ENCODE results near the gene CSHL1. TPM values are rescaled to one million over a fixed set of nuclear protein-coding genes. Genes with fewer than 3 reads are reported as not detected.

Gene CSHL1
- total RNA-seq, 2 donors from 2014 or later = not detected

DNA sequence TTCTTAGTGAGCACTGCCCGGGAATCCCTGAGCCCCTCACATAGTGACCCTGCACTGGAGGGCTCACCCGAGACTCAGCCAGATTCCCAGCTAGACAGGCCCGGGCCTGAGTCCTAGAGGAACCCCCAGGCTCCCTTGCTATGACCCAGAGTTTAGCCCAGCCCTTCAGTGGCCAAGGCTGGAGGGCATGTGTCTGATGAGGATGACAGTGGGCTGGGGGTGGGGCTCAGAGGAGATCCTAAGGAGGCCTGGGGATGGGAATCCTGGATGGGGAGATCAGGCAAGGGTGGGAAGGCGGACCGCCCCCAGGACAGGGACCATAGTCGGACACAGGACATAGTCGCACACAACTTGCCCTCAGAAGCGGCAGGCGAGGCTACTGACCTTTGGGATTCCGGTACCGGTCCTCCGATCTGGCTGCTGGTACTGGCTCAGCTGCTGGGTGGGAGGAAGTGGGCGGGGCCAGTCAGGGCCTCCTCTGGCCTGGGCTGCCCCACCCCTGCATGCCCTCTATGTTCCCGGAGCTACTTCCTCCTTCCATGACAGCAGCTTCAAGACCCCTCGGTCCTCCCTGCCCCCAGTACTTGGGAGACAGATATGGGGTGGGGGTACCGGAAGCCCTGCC is 20.0 kb upstream of the CSHL1 start:
- H3K27ac Mint-ChIP-seq = no peak overlapping the region
- 81 to 82% methylated on average over 10 to 16 of the region's 16 CpGs for WGBS, 2 experiments (ENCODE audit: insufficient coverage in 1 of 2, insufficient read length in 1 of 2)
- Histone ChIP-seq H3K27ac (ENCODE audit: low read depth, low read length) (no peak overlapping the region), H3K27me3 (ENCODE audit: control insufficient read depth, insufficient read depth, low read length, poor library complexity, severe bottlenecking) (no peaks in the 10 kb centered on the region), H3K4me1 (ENCODE audit: control insufficient read depth, insufficient read depth, low read length) (no peaks in the 10 kb centered on the region), H3K9me3 (ENCODE audit: control insufficient read depth, low read length) (no peaks in the 10 kb centered on the region), H3K4me3 (ENCODE audit: low read length) (no peak overlapping the region), H3K36me3 (ENCODE audit: control insufficient read depth, insufficient read depth, low read length) (no peaks in the 10 kb centered on the region), H3K9ac (ENCODE audit: extremely low read depth, low read length, poor library complexity, severe bottlenecking) (no peak overlapping the region)
- H3K9me3 Mint-ChIP-seq = no peaks in the 10 kb centered on the region
- H3K27me3 Mint-ChIP-seq (ENCODE audit: insufficient read depth) = no peaks in the 10 kb centered on the region
- no peaks in the 10 kb centered on the region for H3K36me3 Mint-ChIP-seq (ENCODE audit: low read depth)
- no peak overlapping the region for H3K4me3 Mint-ChIP-seq
- peak; percentile 90 for DNase-seq
- no peak for TF ChIP-seq CTCF (conservative IDR thresholded peaks at IDR 0.05)
- no peaks in the 10 kb centered on the region for H3K4me1 Mint-ChIP-seq

DNA sequence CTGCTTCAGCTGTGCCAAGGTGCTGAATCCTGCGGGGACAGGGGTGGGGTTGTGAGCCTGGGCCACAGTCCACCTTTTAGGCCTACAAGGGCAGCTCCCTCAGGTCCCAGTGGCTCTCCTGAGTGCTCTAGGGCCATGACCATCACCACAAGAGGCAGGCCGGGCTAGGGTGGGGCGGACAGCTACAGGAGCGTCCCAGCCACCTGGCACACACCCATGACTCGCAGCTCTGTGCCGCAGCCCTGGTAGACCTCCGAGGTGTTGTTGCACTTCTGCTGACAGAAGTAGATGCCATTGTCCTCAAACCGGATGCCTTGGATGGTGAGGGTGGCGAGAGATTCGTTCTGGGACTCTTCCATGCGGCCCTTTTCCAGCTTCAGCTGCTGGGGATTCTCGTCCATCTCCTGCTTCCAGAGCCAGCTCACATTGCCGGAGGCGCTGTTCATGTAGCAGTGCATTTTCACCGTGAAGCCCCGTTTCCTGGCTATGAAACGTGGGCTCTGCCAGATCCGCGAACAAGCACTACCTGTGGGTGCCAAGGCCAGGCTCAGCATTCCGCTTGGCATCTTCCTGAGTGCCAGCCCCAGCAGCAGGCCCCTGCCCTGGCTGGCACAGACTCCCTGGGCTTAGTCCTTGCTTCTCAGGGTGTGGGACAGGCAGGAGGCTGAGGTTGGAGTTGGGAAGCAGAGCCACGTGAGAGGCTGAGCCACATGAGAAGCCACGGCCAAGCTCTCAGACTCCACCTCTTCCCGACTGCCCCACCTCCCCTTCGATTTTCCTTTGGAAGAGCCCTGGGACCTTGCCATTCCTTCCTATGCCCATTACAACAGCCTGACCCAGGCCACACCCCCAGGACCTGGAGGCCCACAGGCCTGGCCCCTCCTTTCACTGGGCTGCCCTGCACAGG is 19.1 kb upstream of the CSHL1 start:
- DNase-seq = no peak
- Histone ChIP-seq H3K4me3 (ENCODE audit: low read length) (no peak overlapping the region), H3K27me3 (ENCODE audit: control insufficient read depth, insufficient read depth, low read length, poor library complexity, severe bottlenecking) (no peaks in the 10 kb centered on the region), H3K36me3 (ENCODE audit: control insufficient read depth, insufficient read depth, low read length) (no peaks in the 10 kb centered on the region), H3K27ac (ENCODE audit: low read depth, low read length) (no peak overlapping the region), H3K9me3 (ENCODE audit: control insufficient read depth, low read length) (no peaks in the 10 kb centered on the region), H3K4me1 (ENCODE audit: control insufficient read depth, insufficient read depth, low read length) (no peaks in the 10 kb centered on the region), H3K9ac (ENCODE audit: extremely low read depth, low read length, poor library complexity, severe bottlenecking) (no peak overlapping the region)
- Mint-ChIP-seq H3K27me3 (ENCODE audit: insufficient read depth) (no peaks in the 10 kb centered on the region), H3K4me3 (no peak overlapping the region), H3K27ac (no peak overlapping the region), H3K36me3 (ENCODE audit: low read depth) (no peaks in the 10 kb centered on the region), H3K9me3 (no peaks in the 10 kb centered on the region), H3K4me1 (no peaks in the 10 kb centered on the region)
- WGBS, 2 experiments (ENCODE audit: insufficient coverage in 1 of 2, insufficient read length in 1 of 2) = 90 to 91% methylated on average over 16 to 24 of the region's 24 CpGs
- no peak for TF ChIP-seq CTCF (conservative IDR thresholded peaks at IDR 0.05)

DNA sequence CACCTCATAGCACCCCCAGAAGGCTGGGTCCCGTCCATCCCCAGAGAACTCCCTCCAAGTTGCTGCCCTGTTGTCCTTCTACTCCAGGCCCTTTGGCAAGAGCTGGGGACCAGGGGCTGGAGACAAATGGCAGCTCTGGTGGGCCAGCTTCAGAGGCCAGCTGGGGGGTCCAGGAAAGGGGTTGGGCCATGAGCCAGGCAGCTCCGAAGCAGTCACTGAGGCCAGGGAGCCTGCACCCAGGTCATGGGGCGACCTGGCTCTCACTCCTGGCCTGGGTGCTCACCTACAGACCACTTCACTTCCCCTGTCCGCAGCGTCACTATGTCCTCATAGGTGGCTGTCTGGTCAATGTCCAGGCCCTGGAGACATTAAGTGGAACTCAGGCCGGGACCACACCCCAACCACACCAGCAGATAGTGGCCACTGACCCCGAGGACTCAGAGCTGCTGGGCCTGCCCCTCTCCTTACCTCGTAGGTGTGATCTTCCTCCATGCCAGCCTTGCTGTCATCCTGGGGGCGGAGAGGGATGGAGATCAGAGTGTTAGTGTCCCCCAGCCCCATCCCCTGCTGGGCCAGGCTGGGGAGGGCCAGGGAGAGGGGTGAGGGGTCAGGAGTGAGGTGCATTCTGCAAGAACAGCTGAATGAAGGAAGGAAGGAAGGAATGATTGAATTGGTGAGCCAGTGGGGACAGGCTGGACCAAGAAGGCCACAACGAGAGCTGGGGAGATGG is 18.1 kb upstream of the CSHL1 start:
- Histone ChIP-seq H3K9me3 (ENCODE audit: control insufficient read depth, low read length) (no peaks in the 10 kb centered on the region), H3K27ac (ENCODE audit: low read depth, low read length) (no peak overlapping the region), H3K36me3 (ENCODE audit: control insufficient read depth, insufficient read depth, low read length) (no peaks in the 10 kb centered on the region), H3K4me3 (ENCODE audit: low read length) (no peak overlapping the region), H3K4me1 (ENCODE audit: control insufficient read depth, insufficient read depth, low read length) (no peaks in the 10 kb centered on the region), H3K27me3 (ENCODE audit: control insufficient read depth, insufficient read depth, low read length, poor library complexity, severe bottlenecking) (no peaks in the 10 kb centered on the region), H3K9ac (ENCODE audit: extremely low read depth, low read length, poor library complexity, severe bottlenecking) (no peak overlapping the region)
- Mint-ChIP-seq H3K4me1 (no peaks in the 10 kb centered on the region), H3K27me3 (ENCODE audit: insufficient read depth) (no peaks in the 10 kb centered on the region), H3K27ac (no peak overlapping the region), H3K36me3 (ENCODE audit: low read depth) (no peaks in the 10 kb centered on the region), H3K9me3 (no peaks in the 10 kb centered on the region), H3K4me3 (no peak overlapping the region)
- TF ChIP-seq CTCF (conservative IDR thresholded peaks at IDR 0.05) = no peak
- WGBS, 2 experiments (ENCODE audit: insufficient coverage in 1 of 2, insufficient read length in 1 of 2) = 94 to 100% methylated on average over 3 to 10 of the region's 10 CpGs
- no peak for DNase-seq

All from endodermal cell (in vitro differentiated cells).